K562 treated with DMSO at 1 percent for 12 hours (cell line): Measurements from ENCODE around the gene TENT5D. TPM values are rescaled to one million over a fixed set of nuclear protein-coding genes. Genes with fewer than 3 reads are reported as not detected.

Experiments
- total RNA-seq: library from RNA; unstranded; fragments of 300-600 nt; gene quantifications from 2 replicates; pipeline ENCODE4 v1.2.3, GENCODE V29; 2022; ENCODE audit not compliant: insufficient read depth

Gene TENT5D
- total RNA-seq, result not detected in 2 replicates

GRCh38 chrX:80420147-80420546 lies at the start of gene TENT5D:
TSS of gene TENT5D (plus strand) at chrX:80420447. CDS start at chrX:80442540, 22,093 bp downstream.

